NCI-H2196 treated with DMSO at 0.1 percent for 48 hours (cell line): Measurements from ENCODE around the gene TMC6.
"Not testable (repeated sequence)": the region's sequence is repeated elsewhere in the genome, so short reads cannot be mapped to it uniquely, and the experiment has no call there.

Experiments used
- DNase-seq: peaks from one replicate; lab custom pipeline; 2025; ENCODE audit not compliant: unreplicated experiment; lab: John Stamatoyannopoulos, UW

Gene TMC6

DNA sequence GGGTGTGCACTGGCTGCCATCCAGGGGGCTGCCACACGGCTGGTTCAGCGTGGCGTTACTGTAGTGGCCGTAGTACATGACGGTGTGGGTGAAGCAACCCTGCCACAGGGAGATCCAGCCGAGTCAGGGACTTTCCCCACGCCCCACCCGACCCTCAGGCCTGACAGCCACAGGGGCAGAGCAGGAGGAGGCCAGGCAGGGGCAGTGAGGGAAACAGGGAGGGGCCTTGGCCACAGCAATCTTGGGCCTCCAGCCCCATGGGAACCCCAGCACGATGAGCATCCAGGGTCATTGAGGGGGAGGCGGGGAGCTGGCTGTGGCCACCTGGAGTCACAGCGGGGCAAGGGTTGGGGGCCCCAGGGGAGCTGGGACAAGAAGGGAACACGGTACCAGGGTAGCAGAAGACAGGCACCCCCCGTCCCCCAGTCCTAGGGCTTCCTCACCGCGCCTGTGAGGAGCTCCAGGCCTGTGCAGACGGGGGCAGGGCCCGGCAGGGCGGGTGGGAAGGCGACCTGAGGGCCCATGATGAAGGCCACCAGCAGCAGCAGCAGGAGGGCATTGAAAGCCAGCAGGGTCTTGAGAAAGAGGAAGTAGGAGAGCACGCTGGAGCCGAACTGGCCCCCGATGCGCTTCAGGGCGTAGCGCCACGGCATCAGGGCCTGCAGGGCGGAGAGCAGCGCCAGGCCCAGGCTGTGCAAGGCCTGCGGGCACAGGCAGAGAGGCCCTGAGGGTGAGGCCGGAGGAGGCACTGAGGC is 4.3 kb downstream of the TMC6 start:
- DNase-seq = no peak

DNA sequence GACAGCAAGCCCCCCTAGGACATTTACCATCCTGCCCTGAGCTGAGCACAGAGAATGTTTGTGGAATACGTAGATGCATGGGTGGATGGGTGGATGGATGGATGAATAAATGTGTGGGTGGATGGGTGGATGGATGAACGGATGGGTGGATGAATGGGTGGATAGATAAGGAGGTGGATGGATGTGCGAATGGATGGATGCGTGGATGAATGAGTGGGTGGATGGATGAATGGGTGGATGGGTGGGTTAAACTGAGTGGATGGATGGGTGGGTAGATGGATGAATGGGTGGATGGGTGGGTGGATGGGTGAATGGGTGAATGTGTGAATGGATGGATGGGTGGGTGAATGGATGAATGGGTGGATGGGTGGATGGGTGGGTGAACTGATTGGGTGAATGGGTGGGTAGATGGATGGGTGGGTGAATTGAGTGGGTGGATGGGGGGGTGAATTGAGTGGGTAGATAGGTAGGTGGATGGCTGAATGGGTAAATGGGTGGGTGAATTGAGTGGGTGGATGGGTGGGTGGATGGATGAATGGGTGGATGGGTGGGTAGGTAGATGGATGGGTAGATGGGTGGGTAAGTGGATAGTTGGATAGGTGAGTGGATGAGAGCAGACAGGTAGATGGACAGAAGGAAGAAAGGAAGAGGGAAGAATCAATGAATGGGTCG is 5.2 kb downstream of the TMC6 start:
- no peak for DNase-seq

DNA sequence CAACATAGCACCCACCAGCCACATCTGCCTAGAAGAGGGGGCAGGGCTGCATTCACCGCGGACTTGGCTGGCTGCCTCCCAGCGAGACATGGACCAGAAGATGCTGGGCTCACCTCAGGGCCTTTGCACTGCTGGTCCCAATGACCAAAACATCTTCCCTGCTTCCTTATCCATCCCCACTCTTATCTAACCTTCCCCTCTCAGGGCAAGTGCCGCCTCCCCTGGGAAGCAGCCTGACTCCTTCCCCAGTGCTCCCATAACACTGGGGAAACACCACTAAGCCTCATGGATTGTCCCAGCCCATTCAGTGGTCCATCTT is 5.7 kb downstream of the TMC6 start:
- no peak for DNase-seq

DNA sequence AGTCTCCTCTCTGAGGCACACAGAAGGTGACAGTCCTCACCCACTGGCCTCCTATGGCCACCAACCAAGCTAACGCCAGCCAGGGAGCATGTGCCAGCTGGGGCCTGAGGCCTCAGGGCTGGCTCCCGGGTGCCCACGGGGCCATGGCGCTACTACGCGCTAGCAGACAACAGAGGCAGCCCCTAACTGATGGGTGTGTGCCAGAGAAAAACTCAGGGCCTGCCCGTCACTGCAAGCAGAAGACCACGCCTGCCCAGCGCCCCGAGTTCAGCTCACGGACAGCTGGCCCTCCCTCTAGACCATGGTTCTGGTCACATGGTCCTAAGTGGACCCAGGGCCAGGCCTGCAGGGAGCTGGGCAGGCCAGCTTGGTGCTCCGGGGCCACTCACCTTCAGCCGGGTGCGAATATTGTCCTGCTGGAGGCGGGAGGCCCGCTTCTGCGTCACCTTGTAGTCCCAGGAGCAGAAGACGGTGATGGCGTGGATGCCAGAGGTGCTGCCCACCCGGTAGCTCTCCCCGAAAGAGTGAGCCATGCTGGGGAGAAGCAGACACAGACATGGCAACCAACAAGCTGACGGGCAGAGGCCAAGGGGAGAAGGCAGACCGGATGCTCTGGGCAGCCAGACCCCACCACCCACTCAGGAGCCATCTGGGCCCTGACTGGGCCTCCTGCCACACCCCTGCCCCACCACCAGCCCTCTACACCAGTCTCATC is 6.2 kb downstream of the TMC6 start:
- no peak for DNase-seq

DNA sequence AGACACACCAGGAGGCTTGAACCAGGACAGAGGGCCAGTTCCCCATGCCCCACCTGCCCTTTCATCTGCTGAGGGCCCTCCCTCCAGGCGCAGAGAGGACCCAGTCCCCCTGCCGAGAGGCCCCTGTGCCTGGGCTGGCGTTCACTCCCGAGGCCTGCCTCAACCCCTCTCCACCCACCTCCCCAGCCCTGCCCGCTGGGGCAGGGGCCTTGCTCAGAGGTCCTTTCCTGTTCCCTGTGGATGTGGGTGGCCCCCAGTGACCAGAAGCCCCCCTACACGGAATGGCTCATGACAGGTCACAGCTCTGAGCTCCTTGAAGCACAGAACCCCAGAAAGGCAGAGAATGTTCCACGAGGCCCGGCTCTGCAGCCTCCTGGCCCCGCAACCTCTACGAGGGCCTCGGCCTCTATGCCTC is 6.7 kb downstream of the TMC6 start:
- DNase-seq = no peak

DNA sequence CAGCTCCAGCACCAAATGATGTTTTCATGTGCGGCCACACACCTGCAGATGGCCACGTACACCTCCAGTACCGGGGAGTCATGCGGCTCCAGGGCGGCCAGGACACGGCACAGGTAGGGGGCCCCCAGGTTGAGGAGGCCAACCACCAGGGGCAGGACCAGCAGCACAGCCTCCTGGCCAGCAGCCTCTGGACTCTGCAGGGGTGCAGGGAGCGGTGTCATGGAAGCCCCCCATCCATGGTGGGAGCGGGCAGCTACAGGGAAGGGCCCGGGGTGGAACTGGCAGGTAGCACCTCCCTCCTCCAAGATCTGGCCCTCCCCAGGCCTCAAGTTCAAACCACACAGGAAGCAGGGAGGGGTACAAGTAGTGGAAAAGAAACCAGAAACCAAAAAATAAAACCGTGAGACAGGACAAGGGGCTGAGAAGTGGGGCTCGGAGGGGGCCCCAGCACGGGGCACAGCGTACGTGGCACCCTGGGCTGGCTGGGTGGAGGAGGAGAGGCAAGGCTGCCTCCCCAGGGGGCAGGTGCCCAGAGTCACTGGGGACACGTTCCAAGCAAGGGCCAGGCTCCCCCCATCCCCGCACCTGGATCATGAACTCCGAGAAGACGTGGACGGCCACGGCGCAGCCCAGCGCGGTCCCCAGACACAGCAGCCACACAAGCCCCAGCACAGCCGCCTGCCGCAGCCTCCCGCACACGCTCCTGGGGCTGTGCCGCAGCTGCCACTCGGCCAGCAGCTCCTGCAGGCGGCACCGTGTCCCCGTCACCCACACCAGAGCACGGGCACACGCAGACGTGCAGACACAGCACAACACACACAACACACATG is 7.4 kb downstream of the TMC6 start:
- DNase-seq = no peak

DNA sequence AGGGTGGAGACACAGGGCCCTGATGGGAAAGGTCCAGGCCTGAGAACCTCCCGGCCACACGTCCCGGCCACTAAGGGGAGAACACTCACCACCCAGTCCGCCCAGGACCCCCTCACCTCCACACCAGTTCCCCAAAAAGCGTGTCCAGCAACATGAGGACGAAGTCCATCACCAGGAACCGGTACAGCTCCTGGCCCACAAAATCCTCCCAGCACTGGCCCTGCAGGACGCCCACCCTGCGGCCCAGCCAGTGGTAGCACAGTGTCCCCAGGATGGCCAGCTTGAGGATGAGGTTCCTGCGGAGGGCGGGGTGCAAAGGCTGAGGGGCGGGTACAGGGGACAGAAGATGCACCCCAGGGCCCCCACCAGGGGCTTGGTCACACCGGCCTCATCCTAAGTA is 8.0 kb downstream of the TMC6 start:
- DNase-seq = no peak

DNA sequence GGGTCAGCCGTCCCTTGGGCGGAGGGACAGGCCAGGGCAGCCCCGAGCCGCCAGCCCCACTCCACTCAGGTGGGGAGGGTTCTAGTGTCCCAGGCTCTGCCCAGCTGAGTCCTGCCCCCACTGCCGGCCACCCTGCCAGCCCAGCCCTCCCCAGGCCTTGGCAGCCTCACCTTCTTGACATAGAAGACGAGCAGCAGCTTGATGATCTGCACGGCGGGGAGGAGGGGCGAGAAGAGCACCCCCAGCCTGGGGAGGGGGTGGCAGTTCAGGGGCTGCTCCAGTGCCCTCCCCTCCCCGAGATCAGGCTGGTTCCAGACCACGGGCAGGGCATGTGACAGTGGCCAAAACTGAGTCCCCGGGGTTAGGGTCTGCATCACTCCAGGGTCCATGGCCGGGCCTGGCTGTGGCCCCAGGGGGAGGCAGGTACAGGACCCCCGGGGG is 9.7 kb downstream of the TMC6 start:
- no peak for DNase-seq

DNA sequence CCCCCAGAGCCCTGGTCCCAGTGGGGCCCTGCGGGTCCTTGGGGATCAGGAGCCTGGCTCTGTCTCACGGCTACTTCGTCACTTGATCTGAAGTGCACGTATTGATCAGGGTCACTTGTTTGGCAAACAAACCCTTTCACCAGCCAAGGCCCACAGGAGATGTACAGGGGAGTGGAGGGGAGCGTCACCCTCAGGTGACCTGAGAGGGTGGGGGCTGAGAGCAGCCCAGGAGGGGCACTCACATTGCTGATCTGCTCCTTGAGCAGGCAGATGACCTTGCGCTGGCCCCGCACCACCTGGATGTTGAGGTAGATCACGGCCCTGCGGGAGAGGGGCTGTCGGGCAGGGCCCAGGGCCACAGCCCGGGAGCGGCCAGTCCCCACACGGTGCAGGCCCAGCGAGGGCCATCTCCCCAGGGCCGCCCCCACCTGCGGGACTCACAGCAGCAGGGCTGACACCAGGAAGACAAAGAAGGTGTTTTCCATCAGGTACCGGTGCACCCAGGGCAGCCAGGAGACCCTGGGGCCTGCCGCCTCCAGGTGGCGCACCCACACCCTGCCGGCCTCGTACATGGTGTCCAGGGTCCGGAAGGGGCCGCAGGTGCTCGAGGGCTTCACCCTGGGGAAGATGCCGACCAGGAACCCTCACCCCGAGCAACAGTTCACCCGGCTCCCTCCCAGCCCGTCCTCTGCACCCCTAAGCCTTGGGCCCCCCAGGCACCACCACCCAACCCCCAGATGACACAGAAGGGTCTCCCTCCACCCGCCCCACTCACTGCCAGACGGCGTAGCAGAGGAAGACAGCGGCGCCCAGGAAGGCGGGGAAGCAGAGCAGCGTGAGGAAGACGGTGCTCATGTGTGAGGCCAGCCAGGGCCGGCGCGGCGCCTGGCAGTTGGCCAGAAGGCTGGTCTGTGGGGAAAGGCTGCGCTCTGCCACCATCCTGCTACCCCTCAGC is 11.3 kb downstream of the TMC6 start:
- DNase-seq = no peak

DNA sequence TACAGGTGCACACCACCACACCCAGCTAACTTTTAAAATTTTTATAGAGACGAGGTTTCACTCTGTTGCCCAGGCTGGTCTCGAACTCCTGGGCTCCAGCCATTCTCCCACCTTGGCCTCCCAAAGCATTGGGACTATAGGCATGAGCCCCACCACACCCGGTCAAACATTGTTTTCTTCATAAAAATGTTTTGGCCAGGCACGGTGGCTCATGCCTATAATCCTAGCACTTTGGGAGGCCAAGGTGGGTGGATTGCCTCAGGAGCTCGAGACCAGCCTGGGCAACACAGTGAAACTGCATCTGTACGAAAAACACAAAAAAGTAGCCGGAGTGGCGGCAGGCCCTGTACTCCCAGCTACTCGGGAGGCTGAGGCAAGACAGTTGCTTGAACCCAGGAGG is 12.1 kb downstream of the TMC6 start:
- DNase-seq = no peak

DNA sequence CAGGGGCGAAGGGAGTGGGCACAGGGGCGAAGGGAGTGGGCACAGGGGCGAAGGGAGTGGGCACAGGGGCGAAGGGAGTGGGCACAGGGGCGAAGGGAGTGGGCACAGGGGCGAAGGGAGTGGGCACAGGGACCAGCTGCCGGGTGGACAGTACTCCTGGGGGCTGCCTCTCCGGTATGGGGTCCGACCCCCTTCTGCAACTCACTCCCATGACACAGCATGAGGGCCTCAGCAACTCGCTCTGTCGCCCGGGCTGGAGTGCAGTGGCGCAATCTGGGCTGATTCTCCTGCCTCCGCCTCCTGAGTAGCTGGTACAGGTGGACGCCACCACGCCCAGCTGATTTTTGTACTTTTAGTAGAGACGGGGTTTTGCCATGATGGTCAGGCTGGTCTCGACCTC is 12.8 kb downstream of the TMC6 start:
- not testable (repeated sequence) for DNase-seq

DNA sequence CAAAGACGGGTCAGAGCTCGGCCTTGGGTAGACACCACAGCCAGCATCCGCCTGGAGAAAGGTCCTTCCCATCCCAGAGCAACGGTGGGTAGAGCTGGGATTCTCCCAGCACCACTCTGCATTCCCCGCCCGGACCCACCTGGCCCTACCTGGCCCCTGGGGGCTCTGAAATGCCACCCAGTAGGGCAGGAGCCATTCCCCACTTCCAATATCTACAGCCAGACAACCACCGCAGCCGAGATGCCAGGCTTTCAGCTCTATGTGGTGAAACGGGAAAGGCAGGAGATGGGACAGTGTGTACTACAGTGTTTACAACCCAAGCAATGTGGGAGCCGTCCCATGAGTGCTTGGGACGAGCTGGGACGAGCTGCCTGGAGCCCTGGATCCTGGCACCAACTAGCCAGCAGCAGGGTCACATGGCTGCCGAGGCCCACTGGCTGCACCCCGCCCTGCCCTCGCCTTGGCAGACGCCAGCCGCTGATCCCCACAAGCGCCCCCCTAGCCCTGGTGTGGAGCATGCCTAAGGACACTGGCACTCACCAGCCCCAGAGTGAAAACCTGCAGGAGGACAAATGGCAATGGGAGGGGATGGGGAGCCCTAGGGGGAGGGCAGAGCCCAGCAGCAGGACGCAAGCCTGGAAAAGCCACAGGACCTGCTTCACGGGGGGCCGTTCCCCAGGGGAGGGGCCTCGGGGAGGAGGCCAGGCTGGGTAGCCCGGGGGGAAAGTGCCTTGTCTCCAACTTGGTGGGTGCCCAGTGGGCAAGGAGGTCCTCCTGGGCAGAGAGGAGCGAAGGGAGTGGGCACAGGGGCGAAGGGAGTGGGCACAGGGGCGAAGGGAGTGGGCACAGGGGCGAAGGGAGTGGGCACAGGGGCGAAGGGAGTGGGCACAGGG is 13.5 kb downstream of the TMC6 start:
- no peak for DNase-seq

DNA sequence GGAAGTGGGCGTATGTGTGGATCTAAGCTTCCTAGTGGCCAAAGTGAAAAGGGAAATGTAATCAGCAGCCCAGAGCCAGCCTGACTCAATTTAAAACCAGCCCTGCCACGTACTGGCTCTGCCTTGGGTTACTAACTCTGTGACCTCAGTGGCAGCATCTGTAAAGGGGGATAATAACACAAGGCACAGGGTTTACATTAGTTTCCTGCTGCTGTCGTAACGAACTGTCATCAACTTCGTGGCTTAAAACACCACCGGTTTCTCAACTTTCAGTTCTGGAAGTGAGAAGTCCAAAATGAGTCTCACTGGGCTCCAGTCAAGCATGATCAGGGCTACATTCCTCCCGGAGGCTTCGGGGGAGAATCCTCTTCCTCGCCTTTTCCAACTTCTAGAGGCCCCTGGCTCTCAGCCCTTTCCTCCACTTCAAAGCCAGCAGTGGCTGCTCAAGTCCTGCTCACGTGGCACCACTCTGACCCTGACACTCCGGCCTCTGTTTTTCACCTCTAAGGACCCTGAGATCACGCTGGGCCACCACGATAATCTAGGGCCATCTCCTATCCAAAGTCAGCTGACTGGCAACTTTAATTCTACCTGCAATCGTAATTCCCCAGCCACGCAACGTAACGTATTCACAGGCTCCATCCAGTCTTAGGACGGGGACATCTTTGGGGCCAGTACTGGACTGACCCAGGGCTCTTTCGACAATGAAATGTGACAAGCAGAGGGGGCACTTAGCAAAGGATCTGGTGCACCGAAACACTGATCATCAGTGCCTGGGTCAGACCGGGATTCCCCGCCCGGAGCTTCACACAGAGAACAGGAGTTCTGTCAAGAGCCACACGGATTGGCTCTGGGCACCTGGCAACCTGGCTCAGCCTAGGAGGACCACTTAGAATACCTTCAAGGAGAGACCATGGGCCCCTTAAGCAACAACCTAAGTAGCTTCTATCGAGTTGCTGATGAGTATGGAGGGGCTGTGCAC is 14.5 kb downstream of the TMC6 start:
- DNase-seq = no peak

DNA sequence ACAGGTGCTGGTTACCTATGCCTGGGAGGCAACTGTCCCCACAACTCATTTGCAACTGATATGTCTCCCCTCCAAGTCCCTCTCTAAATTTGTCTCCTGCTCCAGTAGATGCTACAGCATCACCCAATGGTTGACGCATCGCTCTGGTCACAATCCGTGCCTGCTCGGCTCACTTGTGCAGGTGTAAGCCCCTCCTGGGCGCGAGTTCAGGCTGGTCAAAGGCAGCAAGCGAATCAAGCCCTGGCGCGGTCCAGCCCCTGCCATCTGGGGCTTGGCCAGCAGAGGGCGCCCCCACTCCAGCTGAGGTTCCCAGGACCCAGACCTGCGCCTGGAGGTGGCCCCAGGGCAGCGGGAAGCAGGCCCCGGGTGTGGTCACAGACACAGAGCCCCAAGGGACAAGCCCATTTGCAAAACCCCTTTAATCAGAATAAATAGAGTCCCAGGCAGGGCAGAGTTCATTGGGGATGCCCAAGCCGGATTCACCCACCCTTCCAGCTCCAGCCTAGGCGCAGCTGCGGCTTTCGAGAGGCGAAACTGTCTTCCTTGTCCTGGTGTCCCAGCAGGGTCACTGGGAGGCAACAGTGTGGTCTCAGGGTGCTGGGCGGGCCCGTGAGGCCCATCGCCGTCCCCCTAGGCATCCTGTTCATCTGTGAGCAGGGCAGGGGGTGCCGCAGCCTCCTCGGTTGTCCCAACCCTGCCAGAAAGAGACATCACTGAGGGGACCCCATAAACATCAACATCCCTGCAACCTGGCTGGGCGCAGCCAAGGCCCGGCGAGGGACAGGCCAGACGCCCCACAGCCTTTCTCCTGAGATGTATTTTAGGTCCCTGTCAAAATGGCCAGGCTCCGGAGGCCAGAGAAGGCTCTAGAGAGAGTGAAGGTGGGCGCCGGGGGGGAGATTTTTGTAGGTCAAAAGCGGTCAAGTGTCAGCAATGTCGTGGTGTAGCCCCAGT is 15.8 kb downstream of the TMC6 start:
- DNase-seq = peak; percentile 58

DNA sequence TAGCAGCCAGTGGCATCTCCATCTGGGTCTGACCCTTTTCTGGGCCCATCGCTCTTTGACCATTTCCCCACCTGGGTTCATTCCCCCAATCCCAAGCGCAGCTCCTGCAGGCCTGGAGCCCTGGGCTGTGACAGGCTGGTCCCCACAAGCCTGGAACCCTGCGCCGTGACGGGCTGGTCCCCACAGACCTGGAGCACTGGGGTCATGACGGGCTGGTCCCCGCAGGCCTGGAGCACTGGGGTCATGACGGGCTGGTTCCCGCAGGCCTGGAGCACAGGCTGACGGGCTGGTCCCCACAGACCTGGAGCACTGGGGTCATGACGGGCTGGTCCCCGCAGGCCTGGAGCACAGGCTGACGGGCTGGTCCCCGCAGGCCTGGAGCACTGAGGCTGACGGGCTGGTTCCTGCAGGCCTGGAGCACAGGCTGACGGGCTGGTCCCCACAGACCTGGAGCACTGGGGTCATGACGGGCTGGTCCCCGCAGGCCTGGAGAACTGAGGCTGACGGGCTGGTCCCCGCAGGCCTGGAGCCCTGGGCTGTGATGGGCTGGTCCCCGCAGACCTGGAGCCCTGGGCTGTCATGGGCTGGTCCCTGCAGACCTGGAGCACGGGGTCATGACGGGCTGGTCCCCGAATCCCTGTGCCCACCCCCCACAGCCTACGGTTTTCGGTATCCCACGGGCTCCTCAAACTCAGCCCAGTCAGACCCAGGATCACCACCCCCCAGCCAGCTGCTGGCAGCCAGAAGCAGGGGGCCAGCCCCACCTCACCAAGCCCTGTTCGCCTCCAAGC is 16.6 kb downstream of the TMC6 start:
- DNase-seq = no peak
